GM12874 (cell line): ENCODE results near the gene PLSCR1.

ENCODE experiments used
- TF ChIP-seq, protein P1 (sequence below): IDR thresholded peaks from 2 replicates; pipeline ENCODE4 v1.5.1; 2011; ENCODE audit warnings: low read depth, mild to moderate bottlenecking, control low read depth, low read length, moderate library complexity; ENCODE audit not compliant: insufficient read depth

PLSCR1 gene

DNA sequence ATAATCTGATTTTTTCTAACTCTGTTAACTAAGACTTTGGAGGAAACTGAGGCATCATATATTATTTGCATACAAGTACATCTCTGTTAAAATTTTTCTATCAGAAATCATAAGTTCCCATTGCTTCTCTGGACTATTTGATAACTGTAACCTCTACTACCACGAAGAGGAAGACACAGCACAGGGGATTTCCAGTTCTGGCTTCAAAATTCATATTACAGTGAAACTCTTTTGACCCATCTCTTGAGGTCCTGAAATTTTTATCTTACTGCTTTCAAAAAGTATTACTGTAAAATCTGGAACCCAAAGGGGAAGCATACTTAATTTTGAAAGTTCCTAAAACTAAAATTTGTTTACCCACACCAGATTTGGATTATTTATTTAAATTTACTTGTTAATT is 4.2 kb downstream of the PLSCR1 start:
- TF ChIP-seq, protein P1, sequence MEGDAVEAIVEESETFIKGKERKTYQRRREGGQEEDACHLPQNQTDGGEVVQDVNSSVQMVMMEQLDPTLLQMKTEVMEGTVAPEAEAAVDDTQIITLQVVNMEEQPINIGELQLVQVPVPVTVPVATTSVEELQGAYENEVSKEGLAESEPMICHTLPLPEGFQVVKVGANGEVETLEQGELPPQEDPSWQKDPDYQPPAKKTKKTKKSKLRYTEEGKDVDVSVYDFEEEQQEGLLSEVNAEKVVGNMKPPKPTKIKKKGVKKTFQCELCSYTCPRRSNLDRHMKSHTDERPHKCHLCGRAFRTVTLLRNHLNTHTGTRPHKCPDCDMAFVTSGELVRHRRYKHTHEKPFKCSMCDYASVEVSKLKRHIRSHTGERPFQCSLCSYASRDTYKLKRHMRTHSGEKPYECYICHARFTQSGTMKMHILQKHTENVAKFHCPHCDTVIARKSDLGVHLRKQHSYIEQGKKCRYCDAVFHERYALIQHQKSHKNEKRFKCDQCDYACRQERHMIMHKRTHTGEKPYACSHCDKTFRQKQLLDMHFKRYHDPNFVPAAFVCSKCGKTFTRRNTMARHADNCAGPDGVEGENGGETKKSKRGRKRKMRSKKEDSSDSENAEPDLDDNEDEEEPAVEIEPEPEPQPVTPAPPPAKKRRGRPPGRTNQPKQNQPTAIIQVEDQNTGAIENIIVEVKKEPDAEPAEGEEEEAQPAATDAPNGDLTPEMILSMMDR: no peak

DNA sequence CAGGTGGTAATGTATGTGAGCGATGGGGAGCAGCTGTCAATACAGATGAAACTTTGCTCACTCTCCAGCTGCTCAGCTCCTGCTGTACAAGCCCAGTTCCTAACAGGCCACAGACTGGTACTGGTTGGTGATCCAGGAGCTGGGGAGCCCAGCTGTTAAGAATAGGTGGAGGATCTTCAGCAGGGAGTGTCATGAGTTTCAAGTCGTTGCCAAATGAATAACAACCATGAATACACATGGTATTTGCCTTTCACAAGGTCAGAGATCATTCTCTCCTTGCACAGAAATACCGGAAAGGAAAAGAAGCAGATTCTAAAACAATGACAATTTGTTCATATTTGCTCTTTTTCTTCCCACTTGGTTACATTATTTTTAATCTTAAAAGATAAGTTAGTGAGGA is 5.1 kb downstream of the PLSCR1 start:
- TF ChIP-seq, protein P1: no peak

DNA sequence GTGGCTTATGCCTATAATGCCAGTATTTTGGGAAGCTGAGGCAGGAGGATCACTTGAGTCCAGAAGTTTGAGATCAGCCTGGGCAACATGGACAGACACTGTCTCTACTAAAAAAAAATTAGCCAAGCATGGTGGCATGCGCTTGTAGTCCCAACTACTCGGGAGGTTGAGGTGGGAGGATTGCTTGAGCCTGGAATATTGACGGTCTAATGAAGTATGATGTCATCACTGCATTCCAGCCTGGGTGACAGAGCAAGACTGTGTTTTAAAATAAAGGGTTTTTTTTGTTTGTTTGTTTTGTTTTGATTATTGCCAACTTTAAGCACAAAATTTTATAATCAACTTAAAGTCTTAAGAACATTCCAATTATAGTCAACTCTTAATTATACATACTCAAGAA is 6.8 kb downstream of the PLSCR1 start:
- TF ChIP-seq, protein P1: no peak

DNA sequence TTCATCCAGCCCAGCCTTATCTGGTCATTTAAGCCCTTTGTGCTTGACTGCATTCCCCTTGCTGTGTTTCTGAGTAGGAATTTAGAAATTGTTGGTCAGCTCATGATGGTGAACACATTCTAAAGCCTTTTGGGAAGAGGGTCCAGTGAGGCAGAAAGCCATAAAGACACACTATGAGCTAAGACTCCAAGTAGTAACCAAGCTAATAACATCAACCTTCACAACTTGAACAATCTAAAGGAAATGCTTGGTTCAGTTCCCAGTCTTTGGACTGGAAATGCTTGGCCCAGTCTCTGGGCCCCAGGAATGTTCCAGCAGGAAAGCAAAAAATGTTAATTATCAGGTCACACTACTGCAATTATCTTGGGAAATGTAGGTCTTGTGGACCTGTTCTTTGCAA is 7.7 kb downstream of the PLSCR1 start:
- TF ChIP-seq, protein P1: no peak

DNA sequence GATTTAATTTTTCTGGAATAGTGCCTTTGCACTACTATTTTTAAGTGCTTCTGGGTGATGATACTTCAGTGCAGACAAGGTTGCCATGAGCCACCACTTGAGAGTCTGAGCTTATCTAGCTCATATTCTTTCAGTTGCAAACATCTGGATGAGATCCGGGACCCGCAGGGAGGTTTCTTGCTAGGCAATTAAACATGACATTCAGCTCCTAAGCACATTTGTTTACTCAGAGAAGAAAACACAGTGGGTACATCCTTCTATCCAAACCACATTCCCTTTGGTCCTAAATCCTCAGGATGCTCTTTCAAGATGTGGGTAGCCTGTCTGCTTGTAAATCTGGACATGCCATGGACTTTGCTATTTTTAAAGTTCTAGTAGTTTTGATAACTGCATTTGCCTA is 12.0 kb downstream of the PLSCR1 start:
- TF ChIP-seq, protein P1: no peak

DNA sequence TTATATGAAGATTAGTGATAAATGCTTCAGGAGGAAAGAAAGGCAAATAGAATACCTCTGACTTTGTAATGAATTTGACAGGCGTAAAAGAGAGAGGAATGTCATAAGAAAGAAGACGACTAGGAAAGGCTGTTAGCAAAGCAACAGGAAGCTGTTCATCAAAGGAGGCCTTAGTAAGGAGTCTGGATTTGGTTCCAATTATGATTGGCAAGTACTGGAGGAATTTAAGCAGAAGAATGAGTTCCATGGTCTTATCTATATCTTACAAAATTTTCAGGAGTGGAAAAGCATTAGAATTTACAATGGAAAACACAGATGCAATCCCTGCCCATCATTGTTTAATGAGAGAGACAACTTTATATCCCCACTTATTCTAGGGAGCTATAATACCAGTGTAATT is 13.8 kb downstream of the PLSCR1 start:
- TF ChIP-seq, protein P1: no peak

DNA sequence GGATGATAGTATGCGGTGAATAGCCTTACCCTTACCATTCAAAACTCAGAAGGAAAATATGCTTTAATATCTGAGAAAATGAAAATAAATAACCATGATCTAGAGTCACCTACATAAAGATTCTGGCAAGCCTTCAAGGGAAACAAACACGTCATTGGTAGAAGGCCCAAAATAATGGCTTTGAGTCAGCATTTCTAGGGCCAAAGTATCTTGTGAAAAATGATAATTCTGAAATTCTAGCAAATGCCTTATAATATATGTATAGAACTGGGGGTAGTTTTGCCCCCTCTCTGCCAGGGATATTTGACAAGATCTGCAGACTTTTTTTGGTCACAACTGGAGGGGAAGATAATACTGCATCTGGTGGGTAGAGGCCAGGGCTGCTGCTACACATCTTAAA is 15.4 kb downstream of the PLSCR1 start:
- TF ChIP-seq, protein P1: no peak

DNA sequence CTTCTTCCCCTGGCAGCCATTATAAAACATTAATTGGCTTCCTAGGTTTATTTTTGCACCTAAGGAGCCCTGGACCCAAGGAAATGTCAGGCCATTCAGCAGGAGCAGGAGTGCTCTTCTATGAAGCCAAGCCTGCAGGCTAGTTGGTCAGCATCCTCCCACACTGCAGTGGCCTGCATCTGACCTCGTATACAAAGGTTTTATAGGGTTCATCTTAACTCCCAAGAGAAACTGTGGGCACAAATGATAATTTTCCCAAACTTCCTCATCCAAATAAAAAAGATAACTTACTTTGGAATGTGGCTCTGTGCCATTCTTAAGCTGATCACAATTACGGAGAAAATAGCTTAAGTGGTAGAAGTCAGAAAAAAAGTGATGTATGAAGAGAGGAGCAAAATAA is 19.4 kb downstream of the PLSCR1 start:
- TF ChIP-seq, protein P1: no peak
